ENCODE measurements around the gene LCMT2. TPM values are rescaled to one million over a fixed set of nuclear protein-coding genes. Genes with fewer than 3 reads are reported as not detected.

Gene LCMT2
- total RNA-seq (ENCODE audit: insufficient read depth, low replicate concordance), result 16.1 TPM

- peak; percentile 98 for DNase-seq (ENCODE audit: low spot score)
Observed at GRCh38 chr15:43329960-43330779, at the start of gene LCMT2. TSS of gene LCMT2 (minus strand) at chr15:43330573. CDS start at chr15:43330489, 84 bp downstream.

- DNase-seq (ENCODE audit: low spot score), result no peak
Observed at GRCh38 chr15:43378601-43379000, 48.2 kb upstream of the LCMT2 start.

- DNase-seq (ENCODE audit: low spot score), result peak; percentile 12
Observed at GRCh38 chr15:43376017-43376705, 45.8 kb upstream of the LCMT2 start.

GRCh38 chr15:43370975-43371974 is 40.9 kb upstream of the LCMT2 start, which contains the start of the genes TUBGCP4 and ZSCAN29:
TSS of gene TUBGCP4 (plus strand) at chr15:43371101. CDS start at chr15:43371355, 254 bp downstream.
TSS of gene ZSCAN29 (minus strand) at chr15:43371043. CDS start at chr15:43369913, 1,130 bp downstream.
- peak; percentile 87 for DNase-seq (ENCODE audit: low spot score)

- peak; percentile 25 for DNase-seq (ENCODE audit: low spot score)
Observed at GRCh38 chr15:43370310-43370974, 40.1 kb upstream of the LCMT2 start.

- no peak for DNase-seq (ENCODE audit: low spot score)
Observed at GRCh38 chr15:43361313-43361903, 31.0 kb upstream of the LCMT2 start.

- DNase-seq (ENCODE audit: low spot score), result no peak
Observed at GRCh38 chr15:43360821-43361220, 30.4 kb upstream of the LCMT2 start.

GRCh38 chr15:43352693-43353382 is 22.5 kb upstream of the LCMT2 start:
- no peak for DNase-seq (ENCODE audit: low spot score)

- DNase-seq (ENCODE audit: low spot score), result no peak
Observed at GRCh38 chr15:43347114-43347513, 16.7 kb upstream of the LCMT2 start.

GRCh38 chr15:43346305-43346704 is 15.9 kb upstream of the LCMT2 start:
- no peak for DNase-seq (ENCODE audit: low spot score)

- no peak for DNase-seq (ENCODE audit: low spot score)
Observed at GRCh38 chr15:43330780-43331087, 361 bp upstream of the LCMT2 start.

- peak; percentile 5 for DNase-seq (ENCODE audit: low spot score)
Observed at GRCh38 chr15:43329217-43329959, 985 bp downstream of the LCMT2 start.

- no peak for DNase-seq (ENCODE audit: low spot score)
Observed at GRCh38 chr15:43325039-43325684, 5.2 kb downstream of the LCMT2 start.

- DNase-seq (ENCODE audit: low spot score), result no peak
Observed at GRCh38 chr15:43318990-43319771, 11.2 kb downstream of the LCMT2 start.

- DNase-seq (ENCODE audit: low spot score), result no peak
Observed at GRCh38 chr15:43317566-43318184, 12.7 kb downstream of the LCMT2 start.

GRCh38 chr15:43316971-43317346 is 13.4 kb downstream of the LCMT2 start:
- no peak for DNase-seq (ENCODE audit: low spot score)

All from umbilical cord (tissue), 2 donors.